ENCODE measurements around the gene TCF7L1. TPM values are rescaled to one million over a fixed set of nuclear protein-coding genes. Genes with fewer than 3 reads are reported as not detected.

TCF7L1 gene
- total RNA-seq, 1 donor from 2014 or later = 4.2 TPM

DNA sequence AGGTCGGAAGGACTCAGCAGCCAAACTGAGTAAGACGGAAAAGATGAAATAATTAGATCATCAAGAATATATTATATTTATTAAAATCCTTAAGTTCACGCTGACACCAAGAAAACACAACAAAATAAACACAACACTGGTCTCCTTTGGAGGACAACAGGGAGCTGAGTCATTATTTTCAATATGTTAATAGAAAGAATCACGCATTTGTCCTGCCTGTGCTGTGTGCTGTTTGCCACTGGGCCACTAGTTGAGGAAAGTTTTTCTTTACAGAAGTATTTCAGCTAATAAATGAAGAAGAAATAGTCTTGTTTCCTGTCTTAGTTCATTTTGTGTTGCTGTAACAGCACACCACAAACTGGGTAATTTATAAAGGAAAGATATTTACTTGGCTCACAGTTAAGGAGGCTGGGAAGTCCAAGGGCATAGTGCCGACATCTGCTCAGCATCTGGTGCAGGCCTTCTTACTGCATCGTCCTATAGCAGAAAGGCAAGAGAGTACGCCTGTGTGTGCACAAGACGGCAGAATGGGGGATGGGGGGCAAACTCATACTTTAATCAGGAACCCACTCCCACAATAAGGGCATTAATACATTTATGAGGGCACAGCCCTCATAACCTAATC, 88.0 kb downstream of the TCF7L1 start:
- DNase-seq (ENCODE audit: low read depth in 2 of 2) = no peak

DNA sequence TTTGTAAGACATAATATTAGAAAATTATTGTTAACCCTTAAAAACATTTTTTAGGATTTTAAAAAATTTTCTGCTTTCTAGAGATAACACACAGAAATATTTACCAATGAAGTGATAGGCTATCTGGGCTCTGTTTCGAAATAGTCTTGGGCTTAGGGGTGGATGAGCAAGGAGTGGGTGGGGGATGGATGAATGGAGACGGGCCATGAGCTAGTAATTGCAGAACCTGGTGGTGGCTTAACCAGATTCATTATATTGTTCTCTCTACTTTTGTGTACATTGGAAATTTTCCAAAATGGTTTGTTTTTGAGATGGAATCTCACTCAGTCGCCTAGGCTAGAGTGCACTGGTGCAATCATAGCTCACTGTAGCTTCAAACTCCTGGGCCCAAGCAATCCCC, 89.6 kb downstream of the TCF7L1 start:
- DNase-seq (ENCODE audit: low read depth in 2 of 2) = peak; percentile 9 to 35

DNA sequence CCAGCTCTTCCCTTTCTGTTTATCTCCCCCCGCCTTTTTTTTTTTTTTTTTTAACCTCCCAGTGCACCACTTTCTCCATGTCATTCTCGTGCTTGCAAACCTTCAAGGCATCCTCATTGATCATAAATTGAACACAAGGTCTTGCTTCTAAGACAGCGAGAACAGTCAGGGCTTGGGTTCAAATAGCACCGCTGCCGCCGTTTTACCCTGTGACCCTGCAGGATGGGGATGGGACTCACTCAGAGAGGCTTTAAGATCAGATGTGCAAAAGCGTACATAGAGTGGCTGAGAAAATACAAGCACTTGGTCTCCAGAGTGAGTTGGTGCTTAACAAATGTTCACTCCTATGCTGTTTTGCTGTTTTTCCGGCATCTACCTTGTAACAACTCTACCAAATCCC, 93.6 kb downstream of the TCF7L1 start:
- no peak for DNase-seq (ENCODE audit: low read depth in 2 of 2)

DNA sequence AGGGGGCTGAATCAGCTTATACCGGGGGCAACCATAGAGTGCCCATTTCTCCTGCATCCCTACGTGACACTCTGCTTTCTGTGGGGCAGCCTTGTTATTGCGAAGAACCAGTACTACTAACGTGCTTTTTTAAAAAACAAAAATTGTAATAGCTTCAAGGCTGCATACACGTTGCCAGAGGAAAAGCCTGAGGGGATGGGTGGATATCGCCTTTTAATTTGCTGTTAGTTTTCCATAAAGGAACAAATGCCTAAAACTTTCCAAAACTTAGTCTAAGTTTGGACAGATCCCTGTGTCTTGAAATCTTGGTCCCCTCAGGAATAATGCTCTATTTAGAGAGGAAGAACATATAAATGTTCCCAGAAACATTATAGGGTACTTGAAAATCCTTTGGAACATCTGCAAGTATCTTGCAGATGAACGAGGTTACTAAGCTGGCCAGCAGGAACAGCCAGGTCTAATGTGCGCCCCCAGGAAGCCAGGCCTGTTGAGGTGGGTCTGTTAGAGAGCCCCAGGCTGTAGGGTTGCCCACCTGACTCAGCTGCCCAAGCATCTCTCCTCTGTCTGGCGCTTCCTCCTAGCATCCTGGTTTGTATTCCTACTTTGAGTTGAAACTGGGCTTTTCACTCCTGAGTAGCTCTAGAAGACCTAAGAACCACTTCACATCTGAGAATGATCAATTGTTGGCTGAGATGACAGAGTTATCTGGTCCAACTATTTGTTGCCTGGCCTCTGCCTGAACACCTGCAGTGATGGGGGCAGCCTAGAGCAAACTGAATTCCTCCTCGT, 97.7 kb downstream of the TCF7L1 start:
- DNase-seq (ENCODE audit: low read depth in 2 of 2) = no peak

DNA sequence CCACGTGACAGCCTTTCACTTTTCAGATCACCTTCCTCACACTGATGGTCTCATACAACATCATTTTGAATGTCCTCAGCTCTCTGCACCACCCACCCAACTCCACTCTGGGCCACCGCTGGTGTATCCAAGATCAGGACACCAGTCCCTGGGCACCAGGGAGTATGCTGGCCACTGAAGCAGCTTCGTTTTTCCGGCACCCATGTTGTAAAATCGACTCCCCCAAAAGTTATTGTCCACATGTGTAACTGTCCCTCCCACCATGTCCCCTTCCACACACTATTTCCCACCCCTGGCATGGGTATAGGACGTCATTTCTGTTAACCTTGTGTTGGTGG, 98.2 kb downstream of the TCF7L1 start:
- no peak for DNase-seq (ENCODE audit: low read depth in 2 of 2)

DNA sequence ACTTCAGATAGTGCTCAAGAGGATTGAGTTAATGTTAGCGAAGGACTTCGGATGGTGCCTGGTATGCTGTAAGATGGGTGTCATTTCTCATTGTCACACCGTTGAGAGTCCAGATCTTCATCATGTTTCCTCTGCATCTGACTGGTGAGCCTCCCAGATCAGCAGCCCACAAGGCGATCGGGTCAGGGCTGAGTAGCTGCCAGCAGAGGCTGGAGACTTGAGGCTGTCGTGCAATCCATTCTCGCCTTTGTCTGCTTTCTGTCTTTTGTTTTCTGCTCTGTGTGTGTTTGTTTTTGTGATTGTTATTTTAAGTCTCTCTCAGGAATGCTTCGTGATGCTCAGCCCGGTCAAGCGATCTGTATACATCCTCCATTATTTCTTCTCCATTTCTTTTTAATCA, 98.8 kb downstream of the TCF7L1 start:
- DNase-seq (ENCODE audit: low read depth in 2 of 2) = no peak

DNA sequence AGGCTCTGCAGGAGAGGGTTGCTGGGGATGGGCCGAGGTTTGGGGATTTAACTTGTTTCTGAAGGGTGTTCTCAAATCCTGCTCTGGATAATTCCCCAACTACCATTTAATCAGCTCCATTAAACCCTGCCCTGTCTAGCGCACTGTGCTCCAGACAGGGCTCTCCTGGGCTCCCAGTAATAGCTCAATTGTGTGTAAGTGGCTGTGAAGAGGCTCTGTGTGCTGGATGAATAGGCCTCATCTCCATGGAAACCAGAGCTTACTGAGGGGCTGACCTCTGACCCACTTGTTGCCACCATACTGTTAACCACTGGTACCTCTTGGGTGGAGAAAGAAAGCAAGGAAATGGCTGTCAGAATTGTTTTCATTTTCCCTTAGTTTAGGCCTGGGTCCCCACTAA, 101.7 kb downstream of the TCF7L1 start:
- DNase-seq (ENCODE audit: low read depth in 2 of 2) = no peak

DNA sequence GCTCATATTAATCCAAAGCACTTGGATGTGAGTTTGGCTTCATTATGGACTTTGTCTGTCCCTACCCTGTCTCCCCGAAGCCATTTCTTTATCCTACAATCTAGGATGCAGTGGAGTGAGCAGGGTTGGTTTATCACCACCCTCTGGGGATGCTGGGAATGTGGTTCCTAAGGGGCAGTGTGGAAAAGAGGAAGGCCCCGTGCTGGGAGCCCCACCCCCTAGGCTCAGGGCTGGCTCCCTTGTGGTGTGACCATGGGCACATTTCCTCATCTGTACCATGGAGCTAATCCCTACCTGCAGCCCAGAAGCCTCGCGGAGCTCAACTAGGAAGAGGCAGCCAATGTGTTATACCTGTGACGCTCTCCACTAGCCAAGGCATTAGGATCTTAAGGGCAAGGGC, 102.1 kb downstream of the TCF7L1 start:
- DNase-seq (ENCODE audit: low read depth in 2 of 2) = no peak

DNA sequence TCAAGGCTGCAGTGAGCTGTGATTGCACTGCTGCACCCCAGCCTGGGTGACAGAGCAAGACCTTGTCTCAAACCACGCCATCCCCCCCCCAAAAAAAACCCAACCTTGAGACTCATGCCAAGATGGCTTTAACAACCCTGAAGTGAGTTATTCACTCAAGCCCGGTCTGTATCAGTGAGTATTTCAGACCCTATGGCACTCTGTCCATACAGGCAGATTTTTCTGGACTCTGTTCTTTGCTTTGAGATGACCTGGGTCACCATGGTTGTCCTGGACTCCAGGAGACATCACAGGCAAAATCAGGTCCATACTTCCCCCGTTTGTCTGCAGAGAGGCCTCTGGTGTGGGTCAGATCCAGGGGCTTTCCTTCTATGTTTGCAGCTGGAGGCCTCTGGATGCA, 102.9 kb downstream of the TCF7L1 start:
- DNase-seq (ENCODE audit: low read depth in 2 of 2) = no peak

DNA sequence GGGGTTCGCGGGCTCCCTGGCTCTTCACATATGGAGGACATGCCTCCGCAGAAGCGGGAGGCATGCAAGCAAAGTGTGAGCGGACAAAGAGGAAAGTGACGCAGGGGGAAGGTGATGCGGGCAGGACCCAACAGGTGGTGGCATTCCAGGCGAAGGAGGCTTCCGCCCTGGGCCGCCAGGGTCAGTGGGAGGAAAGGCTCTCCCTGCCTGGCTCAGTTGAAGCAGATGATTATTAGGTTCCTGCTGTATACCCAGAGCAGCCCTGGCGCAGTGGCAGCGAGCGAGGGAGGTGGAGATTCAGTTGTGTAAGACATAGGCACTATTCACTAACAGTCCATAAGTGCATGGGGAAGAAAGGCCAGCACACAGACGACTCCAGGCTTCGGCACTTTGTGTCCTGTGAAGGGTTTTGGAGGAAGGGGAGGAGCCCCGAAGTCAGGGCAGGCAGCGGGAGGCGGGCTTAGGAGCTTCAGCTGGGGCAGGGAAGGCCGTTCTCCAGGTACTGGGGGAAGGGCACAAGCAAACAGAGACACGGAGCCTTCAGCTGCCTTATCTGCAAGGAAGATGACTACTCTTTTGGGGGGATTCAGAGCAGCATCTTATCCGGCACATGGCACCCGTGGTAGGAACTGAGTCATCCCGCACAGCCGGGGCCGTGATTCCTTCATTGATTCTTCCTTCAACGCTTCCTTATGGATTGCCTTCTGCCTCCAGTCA, 104.8 kb downstream of the TCF7L1 start:
- peak in 1 of 2 donors; percentile 17 for DNase-seq (ENCODE audit: low read depth in 2 of 2)

DNA sequence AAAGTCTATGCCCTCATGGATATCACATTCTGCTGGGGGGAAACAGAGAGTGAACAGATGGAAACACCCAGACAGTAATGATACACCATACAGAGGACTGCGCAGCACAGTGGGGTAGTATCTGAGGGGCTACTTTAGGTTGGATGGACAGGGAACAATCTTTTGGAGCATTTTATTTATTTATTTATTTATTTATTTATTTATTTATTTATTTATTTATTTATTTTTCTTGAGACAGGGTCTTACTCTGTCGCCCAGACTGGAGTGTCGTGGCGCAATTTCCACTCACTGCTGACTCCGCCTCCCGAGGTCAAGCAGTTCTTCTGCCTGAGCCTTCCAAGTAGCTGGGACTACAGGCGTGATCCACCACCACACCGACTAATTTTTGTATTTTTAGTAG, 105.4 kb downstream of the TCF7L1 start:
- DNase-seq (ENCODE audit: low read depth in 2 of 2) = no peak

DNA sequence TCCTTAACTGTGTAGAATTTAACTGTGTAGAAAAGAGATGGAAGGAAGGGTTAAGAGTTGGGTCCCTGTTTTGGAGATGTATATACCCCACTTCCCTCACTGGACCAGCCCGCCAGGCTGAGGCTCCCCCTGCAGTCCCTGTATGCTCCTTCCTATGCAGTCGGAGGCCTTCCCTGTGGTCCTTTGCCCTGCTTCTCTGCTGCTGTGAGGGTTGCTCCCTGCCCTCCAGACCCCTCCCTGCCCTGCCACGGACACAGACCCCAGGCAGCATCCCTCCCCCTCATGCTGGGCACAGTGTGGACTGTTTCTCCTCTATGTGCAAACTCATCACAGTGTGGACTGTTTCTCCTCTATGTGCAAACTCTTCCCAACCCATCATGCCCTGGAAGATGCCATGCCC, 105.9 kb downstream of the TCF7L1 start:
- no peak for DNase-seq (ENCODE audit: low read depth in 2 of 2)

DNA sequence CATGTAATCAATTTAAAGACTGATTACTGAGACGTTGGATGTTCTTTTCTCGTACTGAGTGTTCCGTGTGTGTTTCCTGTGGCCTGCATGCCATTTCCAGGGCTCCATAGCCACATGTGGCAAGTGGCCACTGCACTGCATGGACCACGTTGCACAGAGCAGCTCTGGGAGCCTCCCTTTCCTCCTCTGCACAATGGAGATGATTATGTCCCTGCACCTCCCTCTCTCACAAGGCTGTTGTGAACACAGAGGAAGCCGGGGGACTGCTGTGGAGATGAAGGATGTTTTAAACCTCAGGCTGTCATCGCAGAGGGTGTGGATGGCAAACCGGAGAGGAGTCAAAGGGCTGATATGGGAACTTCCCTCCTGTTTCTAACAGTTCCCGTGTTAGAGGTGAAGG, 106.9 kb downstream of the TCF7L1 start:
- peak in 1 of 2 donors; percentile 31 for DNase-seq (ENCODE audit: low read depth in 2 of 2)

DNA sequence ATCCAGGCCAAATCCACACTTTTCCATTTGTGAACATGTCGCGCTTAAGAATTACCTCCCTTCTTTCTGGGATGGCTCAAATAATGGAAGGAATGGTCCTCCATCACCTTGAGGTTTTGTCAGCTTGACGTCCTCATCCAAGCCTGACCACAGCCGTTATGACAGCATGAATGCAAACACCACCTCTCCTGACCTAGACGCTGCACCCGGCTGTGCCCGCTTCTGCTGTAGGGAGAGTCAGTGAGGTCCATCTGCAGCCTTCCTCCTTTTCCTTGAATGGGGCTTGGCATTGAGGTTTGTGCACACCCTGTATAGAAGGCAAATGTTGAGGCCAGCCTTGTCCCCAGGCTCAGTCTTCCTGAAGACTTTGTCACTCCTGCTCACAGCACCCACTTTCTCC, 109.1 kb downstream of the TCF7L1 start:
- no peak for DNase-seq (ENCODE audit: low read depth in 2 of 2)

DNA sequence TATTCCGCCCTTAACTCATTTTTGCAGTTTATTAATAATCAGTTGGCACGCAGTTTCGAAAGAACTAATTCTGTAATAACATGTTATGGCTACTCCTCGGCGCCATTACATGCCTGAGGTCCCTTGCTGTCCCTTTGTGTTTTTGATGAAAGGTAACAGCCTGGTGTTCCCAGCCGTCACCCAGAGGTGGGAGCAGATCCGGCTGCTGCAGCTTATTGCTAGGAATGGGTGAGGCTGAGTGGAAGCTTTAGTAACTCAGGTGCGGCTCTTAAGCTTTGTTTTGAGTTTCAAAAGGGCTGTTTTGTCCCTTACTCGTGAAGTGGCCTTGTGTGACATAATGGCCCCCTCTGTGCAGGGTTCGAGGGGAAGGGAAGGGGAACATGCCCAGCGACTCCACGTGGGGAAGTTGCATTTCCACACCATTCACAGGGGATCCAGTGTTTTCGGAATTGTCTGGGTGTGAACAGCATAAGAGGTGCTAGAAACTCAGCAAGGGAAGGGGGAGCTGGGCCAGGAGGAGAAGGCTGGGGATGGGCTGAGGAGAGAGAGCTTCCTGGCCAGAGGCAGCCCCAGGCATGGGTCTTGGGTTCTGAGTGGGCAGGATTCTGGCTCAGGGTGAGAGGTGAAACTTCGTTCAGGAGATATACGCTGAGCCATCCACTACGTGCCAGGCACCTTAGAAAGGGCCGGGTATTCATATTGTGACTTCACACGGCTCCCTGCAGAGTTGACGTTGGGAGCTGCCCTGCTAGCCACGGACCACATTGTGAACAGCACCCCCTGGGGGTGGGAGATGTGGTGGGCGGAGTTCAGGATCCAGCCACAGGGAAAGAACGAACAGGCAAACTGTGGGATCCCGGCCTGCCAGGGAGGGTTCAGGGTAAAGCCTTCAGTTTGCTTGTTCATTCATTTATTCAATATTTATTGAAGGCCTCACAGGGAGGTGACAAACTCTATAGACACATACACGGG, 110.2 kb downstream of the TCF7L1 start:
- DNase-seq (ENCODE audit: low read depth in 2 of 2) = peak; percentile 64 to 72

DNA sequence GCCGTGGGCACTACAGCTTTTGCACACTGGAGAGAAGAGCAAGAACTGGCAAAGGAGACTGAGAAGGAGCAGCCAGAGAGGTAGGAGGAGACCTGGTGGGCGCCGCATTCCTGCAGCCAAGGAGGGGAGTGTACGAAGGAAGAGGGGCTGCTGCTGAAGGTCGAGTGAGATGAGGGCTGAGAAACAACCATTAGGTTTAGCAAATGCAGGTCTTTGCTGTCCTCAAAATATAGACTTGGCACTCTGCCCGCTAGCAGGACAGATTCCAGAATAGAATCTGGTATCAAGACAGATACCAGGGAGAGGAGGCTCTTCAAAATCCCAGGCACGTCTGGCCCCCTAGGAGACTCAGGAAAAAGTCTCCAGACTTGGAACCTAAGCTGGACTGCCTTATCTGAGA, 111.6 kb downstream of the TCF7L1 start:
- DNase-seq (ENCODE audit: low read depth in 2 of 2) = no peak

DNA sequence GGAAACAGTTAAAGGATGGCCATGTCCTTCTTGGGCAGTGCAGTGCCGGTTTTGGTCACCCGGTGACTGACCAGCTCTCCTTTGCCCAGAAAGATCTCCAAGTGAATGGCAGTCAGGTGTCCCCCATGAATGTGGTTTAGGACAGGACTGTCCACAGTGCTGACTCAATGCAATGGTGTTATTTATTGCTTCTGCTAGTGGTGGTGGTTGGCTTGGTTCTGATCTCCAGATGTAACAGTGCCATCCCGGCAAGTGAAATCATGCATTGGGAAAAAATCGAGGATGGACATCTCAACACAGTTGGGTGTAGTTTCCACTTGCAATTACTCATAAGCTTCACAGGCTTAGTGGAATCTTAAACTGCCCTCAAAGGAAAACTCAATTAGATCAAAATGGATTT, 112.7 kb downstream of the TCF7L1 start:
- DNase-seq (ENCODE audit: low read depth in 2 of 2) = no peak

DNA sequence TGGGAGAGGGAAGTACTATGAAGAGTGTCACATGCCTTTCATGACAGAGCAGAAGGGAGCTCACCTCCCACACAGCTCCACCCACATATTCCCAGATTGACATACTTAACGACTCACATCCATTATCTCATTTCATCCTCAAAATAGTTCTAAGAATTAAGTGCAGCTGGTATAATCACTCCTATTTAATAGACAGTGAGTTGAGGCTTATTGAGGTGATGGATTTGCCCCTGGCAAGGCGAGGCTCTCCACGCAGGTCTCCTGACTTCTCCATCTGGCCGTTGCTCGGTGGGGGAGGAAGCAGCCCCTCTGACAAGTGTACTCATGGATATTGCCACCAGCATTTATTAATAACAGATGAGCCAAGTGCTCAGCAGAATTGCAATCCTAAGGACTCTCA, 113.2 kb downstream of the TCF7L1 start:
- no peak for DNase-seq (ENCODE audit: low read depth in 2 of 2)

DNA sequence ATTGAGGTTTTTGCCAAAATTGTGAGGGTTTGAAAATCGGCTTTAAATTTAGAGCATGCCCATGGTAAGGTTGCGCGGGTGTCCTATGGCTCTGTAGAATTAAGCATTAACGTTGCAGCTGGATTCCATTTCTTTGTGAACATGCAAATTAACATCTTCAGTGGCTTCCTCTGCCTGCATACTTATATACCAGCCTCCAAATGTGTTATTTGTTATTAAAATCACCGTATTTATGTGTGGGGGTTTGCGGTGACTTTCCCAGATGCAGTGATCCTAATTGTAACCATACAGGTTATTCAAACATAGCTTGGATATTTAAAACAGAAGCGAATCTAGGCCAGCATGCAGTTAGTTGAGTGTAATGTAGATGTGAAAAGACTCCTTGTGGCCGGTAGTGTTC, 114.4 kb downstream of the TCF7L1 start:
- no peak for DNase-seq (ENCODE audit: low read depth in 2 of 2)

DNA sequence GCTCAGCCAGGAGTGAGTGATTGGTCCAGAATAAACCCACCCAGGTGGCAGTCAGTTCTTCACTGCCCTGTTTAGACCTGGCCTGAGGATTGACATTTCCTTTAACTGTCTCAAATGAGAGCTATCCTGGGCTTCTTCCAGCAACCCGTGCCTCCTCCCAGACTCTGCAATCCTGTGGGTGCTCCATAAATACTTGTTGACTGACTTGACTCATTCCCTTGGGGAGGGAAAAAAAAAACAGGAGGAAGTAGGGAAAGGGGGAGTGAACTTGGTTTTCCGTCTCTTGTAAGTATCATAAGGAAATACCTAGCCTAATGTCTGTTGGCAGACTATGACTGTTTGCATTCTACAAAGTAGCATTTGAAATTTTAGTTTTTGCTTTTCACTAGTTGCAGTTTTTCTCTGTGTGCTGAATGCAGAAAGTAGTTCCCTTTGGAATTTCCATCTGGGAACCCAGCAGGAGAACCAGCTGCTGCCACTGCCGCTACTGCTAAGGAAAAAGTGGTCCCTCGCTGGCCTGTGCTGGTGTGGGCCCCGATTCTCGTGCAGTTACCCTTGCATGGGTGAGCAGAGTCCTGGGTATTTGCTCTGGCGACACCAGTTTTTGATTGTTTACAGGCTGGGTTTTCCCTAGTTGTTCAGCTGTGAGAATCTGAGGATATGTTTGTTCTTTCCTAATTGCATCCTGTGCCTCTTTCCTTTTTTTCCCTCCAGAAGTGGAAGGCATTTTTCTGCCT, 115.7 kb downstream of the TCF7L1 start:
- peak in 1 of 2 donors; percentile 63 for DNase-seq (ENCODE audit: low read depth in 2 of 2)

DNA sequence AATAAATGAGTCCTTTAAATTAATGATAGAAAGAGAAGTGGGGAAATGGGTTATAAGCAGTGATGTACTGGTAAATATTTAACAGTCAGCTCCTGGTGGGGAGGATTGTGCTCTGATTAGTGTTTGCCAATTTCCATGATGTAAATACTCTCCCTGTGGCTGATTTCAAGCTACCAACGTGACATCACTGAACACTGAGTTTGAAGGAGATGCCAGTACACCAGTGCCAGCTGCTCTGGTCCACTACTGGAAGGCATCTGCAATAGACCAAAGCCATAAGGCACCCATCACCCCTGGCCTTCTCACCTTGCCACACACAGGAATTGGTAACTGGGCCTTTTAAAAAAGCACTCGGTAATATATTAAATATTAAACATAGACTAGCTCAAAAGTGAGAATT, 116.9 kb downstream of the TCF7L1 start:
- DNase-seq (ENCODE audit: low read depth in 2 of 2) = no peak

Measured in dermis microvascular lymphatic vessel endothelial cell (primary cell).